K562 (cell line): ENCODE results near the gene NMB. TPM values are rescaled to one million over a fixed set of nuclear protein-coding genes. Genes with fewer than 3 reads are reported as not detected.

Experiments used
- DMBX1 ChIP-seq: fragments of 250-450 bp; sonication (Bioruptor Pico); IDR thresholded peaks from 2 replicates; pipeline ENCODE4 v1.8.0; 2022; ENCODE audit warnings: inconsistent platforms, mild to moderate bottlenecking, moderate library complexity, borderline replicate concordance
- MAFF ChIP-seq: IDR thresholded peaks from 2 replicates; pipeline ENCODE4 v1.6.1; 2012; ENCODE audit warnings: low read length, improper control_type of control experiment
- MBD2 ChIP-seq: sonication (generic); IDR thresholded peaks from 2 replicates; pipeline ENCODE4 v1.6.1; 2016; ENCODE audit warnings: low read depth, borderline replicate concordance
- NR2C1 ChIP-seq, 2 experiments: fragments of 450-650 bp; IDR thresholded peaks; 2 replicates each; pipeline ENCODE4 v1.6.1; 2017; ENCODE audit warnings: mild to moderate bottlenecking in 2 of 2, antibody characterized with exemption in 1 of 2, inconsistent platforms in 1 of 2, missing compliant biosample characterization in 1 of 2, missing genetic modification characterization in 1 of 2
- RBM22 ChIP-seq: fragments of 200-400 bp; formaldehyde crosslinking; IDR thresholded peaks from 2 replicates; pipeline ENCODE4 v1.6.1; 2018; ENCODE audit warnings: low read length, low read depth; ENCODE audit not compliant: poor library complexity, severe bottlenecking
- WHSC1 ChIP-seq: IDR thresholded peaks from one replicate; pipeline ENCODE4 v1.6.1; 2012; ENCODE audit warnings: low read length, control low read depth, inconsistent platforms
- YY1 ChIP-seq, 3 experiments: IDR thresholded peaks; 2 replicates each; pipeline ENCODE4 v1.6.1; 2011; ENCODE audit warnings: low read length in 2 of 3, mild to moderate bottlenecking in 2 of 3, moderate library complexity in 2 of 3, borderline replicate concordance in 1 of 3, control low read depth in 1 of 3, low read depth in 1 of 3; ENCODE audit not compliant: insufficient read depth in 3 of 3, insufficient replicate concordance in 2 of 3, control insufficient read depth in 1 of 3, insufficient read length in 1 of 3; ENCODE audit errors: extremely low read depth in 1 of 3
- ZC3H11A ChIP-seq: IDR thresholded peaks from 2 replicates; pipeline ENCODE4 v1.6.1; 2012; ENCODE audit warnings: low read depth, low read length, improper control_type of control experiment
- polyA plus RNA-seq, 8 experiments: library from polyadenylated mRNA; depleted of rRNA in 4 of 8; stranded (reverse) in 5 of 8; unstranded in 3 of 8; fragments of >200 nt; fragmentation: Nextera tagmentation in 2 of 8; fragmentation: Illumina TruSeq in 1 of 8; extraction: Ambion mirVana in 2 of 8; extraction: Trizol in 1 of 8; gene quantifications; 2 replicates each; pipeline versions ENCODE4 v1.2.1 to v1.2.3, GENCODE V29; 2011 to 2014; ENCODE audit warnings: inconsistent platforms in 1 of 8, missing spikeins in 1 of 8
- total RNA-seq, 7 experiments: library from RNA; depleted of rRNA in 6 of 7; stranded (reverse); fragments of >200 nt in 6 of 7; fragmentation: Illumina TruSeq in 2 of 7; extraction: Trizol in 2 of 7; gene quantifications; 2 replicates each; pipeline versions ENCODE4 v1.2.1 to v1.2.3, GENCODE V29; 2011 to 2021; ENCODE audit warnings: low replicate concordance in 1 of 7
- TF ChIP-seq, protein P1 (sequence below), 3 experiments: fragments of 200-800 bp in 1 of 3; fragments of 250-450 bp in 1 of 3; fragments of 450-650 bp in 1 of 3; sonication (Bioruptor Pico) in 1 of 3; sonication (Bioruptor generic) in 1 of 3; formaldehyde crosslinking in 1 of 3; IDR thresholded peaks; 2 replicates each; pipeline versions ENCODE4 v1.6.1 to v1.8.0; 2016 to 2022; ENCODE audit warnings: mild to moderate bottlenecking in 2 of 3, missing genetic modification characterization in 2 of 3, missing compliant biosample characterization in 1 of 3, moderate library complexity in 1 of 3
- TF ChIP-seq, protein P2 (sequence below): fragments of 450-650 bp; IDR thresholded peaks from 2 replicates; pipeline ENCODE4 v1.6.1; 2017; ENCODE audit warnings: antibody characterized with exemption, mild to moderate bottlenecking
- TF ChIP-seq, protein P3 (sequence below): fragments of 450-650 bp; conservative IDR thresholded peaks from 2 replicates; pipeline ENCODE4 v1.6.1; 2016; ENCODE audit warnings: missing genetic modification characterization, low read depth, mild to moderate bottlenecking, missing compliant biosample characterization, moderate library complexity
- TF ChIP-seq, protein P4 (sequence below): fragments of 200-800 bp; sonication (Bioruptor generic); IDR thresholded peaks from 2 replicates; pipeline ENCODE4 v1.6.1; 2017; ENCODE audit warnings: missing genetic modification characterization, missing compliant biosample characterization

Gene NMB
- total and polyA plus RNA-seq, 9 of the 15 experiments (the other 6 are each of a cell fraction or from before 2014, with no cell fraction given), result 0.06 to 0.16 (median 0.09) TPM; not detected in 5

DNA sequence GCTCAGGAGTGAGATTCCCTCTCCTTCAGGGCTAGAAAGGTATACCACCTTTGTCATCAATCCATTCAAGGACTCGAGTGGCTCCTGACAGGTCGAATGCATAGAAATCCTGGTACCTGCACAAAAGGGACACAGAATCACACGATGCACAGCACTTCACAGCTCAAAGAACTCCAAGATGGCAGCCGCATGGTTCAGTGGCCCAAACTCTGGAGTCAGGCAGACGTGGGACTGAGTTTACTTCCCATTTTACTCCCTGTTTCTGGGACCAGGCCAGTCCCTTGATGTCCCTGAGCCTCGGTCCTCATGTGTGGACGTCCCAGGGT, 4.5 kb downstream of the NMB start (continued):
- TF ChIP-seq RBM22, result no peak
- TF ChIP-seq, protein P1, sequence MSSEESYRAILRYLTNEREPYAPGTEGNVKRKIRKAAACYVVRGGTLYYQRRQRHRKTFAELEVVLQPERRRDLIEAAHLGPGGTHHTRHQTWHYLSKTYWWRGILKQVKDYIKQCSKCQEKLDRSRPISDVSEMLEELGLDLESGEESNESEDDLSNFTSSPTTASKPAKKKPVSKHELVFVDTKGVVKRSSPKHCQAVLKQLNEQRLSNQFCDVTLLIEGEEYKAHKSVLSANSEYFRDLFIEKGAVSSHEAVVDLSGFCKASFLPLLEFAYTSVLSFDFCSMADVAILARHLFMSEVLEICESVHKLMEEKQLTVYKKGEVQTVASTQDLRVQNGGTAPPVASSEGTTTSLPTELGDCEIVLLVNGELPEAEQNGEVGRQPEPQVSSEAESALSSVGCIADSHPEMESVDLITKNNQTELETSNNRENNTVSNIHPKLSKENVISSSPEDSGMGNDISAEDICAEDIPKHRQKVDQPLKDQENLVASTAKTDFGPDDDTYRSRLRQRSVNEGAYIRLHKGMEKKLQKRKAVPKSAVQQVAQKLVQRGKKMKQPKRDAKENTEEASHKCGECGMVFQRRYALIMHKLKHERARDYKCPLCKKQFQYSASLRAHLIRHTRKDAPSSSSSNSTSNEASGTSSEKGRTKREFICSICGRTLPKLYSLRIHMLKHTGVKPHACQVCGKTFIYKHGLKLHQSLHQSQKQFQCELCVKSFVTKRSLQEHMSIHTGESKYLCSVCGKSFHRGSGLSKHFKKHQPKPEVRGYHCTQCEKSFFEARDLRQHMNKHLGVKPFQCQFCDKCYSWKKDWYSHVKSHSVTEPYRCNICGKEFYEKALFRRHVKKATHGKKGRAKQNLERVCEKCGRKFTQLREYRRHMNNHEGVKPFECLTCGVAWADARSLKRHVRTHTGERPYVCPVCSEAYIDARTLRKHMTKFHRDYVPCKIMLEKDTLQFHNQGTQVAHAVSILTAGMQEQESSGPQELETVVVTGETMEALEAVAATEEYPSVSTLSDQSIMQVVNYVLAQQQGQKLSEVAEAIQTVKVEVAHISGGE (CRISPR knock-in tag; IDR thresholded peaks at IDR 0.05), result peak in 1 of 3 experiments; percentile 21; a peak in 1 of 6 replicates
- TF ChIP-seq ZC3H11A, result no peak
- TF ChIP-seq MBD2, result no peak
- 0 out of 2 replicates have a peak, but pooled peaks have one; percentile 34 for TF ChIP-seq DMBX1 (CRISPR knock-in tag)
- TF ChIP-seq YY1 (IDR thresholded peaks at IDR 0.05; ENCODE audit: borderline replicate concordance in 1 of 3, control insufficient read depth in 1 of 3, extremely low read depth in 1 of 3, insufficient read depth in 3 of 3, insufficient read length in 1 of 3, insufficient replicate concordance in 2 of 3, low read depth in 1 of 3, low read length in 2 of 3), result peak in 2 of 3 experiments; percentile 17 to 55
- TF ChIP-seq, protein P2, sequence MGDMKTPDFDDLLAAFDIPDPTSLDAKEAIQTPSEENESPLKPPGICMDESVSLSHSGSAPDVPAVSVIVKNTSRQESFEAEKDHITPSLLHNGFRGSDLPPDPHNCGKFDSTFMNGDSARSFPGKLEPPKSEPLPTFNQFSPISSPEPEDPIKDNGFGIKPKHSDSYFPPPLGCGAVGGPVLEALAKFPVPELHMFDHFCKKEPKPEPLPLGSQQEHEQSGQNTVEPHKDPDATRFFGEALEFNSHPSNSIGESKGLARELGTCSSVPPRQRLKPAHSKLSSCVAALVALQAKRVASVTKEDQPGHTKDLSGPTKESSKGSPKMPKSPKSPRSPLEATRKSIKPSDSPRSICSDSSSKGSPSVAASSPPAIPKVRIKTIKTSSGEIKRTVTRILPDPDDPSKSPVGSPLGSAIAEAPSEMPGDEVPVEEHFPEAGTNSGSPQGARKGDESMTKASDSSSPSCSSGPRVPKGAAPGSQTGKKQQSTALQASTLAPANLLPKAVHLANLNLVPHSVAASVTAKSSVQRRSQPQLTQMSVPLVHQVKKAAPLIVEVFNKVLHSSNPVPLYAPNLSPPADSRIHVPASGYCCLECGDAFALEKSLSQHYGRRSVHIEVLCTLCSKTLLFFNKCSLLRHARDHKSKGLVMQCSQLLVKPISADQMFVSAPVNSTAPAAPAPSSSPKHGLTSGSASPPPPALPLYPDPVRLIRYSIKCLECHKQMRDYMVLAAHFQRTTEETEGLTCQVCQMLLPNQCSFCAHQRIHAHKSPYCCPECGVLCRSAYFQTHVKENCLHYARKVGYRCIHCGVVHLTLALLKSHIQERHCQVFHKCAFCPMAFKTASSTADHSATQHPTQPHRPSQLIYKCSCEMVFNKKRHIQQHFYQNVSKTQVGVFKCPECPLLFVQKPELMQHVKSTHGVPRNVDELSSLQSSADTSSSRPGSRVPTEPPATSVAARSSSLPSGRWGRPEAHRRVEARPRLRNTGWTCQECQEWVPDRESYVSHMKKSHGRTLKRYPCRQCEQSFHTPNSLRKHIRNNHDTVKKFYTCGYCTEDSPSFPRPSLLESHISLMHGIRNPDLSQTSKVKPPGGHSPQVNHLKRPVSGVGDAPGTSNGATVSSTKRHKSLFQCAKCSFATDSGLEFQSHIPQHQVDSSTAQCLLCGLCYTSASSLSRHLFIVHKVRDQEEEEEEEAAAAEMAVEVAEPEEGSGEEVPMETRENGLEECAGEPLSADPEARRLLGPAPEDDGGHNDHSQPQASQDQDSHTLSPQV, result peak; percentile 60
- TF ChIP-seq NR2C1 (IDR thresholded peaks at IDR 0.05), result no peak
- TF ChIP-seq NR2C1 (tag; IDR thresholded peaks at IDR 0.05), result peak; percentile 35; the same call in 1 of the 2 replicates
- TF ChIP-seq, protein P3, sequence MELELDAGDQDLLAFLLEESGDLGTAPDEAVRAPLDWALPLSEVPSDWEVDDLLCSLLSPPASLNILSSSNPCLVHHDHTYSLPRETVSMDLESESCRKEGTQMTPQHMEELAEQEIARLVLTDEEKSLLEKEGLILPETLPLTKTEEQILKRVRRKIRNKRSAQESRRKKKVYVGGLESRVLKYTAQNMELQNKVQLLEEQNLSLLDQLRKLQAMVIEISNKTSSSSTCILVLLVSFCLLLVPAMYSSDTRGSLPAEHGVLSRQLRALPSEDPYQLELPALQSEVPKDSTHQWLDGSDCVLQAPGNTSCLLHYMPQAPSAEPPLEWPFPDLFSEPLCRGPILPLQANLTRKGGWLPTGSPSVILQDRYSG (tag), result peak; percentile 80; the same call in 1 of the 2 replicates
- TF ChIP-seq WHSC1, result no peak
- TF ChIP-seq, protein P4, sequence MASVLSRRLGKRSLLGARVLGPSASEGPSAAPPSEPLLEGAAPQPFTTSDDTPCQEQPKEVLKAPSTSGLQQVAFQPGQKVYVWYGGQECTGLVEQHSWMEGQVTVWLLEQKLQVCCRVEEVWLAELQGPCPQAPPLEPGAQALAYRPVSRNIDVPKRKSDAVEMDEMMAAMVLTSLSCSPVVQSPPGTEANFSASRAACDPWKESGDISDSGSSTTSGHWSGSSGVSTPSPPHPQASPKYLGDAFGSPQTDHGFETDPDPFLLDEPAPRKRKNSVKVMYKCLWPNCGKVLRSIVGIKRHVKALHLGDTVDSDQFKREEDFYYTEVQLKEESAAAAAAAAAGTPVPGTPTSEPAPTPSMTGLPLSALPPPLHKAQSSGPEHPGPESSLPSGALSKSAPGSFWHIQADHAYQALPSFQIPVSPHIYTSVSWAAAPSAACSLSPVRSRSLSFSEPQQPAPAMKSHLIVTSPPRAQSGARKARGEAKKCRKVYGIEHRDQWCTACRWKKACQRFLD (CRISPR knock-in tag), result 0 out of 2 replicates have a peak, but pooled peaks have one; percentile 27
- no peak for TF ChIP-seq MAFF
